Rectal smooth muscle tissue (tissue), 1 donor: Measurements from ENCODE around the gene TWSG1.
A peak's percentile ranks its signal among the peaks of the same experiment; 100 is the strongest.
"Not testable (repeated sequence)": the region's sequence is repeated elsewhere in the genome, so short reads cannot be mapped to it uniquely, and the experiment has no call there.

Source experiments
- H3K27ac ChIP-seq: one replicate; pipeline ENCODE4 v1.7.0; 2013; ENCODE audit warnings: low read depth, low read length, inconsistent platforms
- H3K27me3 ChIP-seq: one replicate; pipeline ENCODE4 v1.7.0; 2013; ENCODE audit warnings: low read length; ENCODE audit not compliant: control insufficient read depth, insufficient read depth
- H3K36me3 ChIP-seq: one replicate; pipeline ENCODE4 v1.7.0; 2013; ENCODE audit warnings: low read length; ENCODE audit not compliant: control insufficient read depth, insufficient read depth
- H3K4me1 ChIP-seq: one replicate; pipeline ENCODE4 v1.7.0; 2013; ENCODE audit warnings: low read length; ENCODE audit not compliant: control insufficient read depth, insufficient read depth
- H3K4me3 ChIP-seq: one replicate; pipeline ENCODE4 v1.7.0; 2013; ENCODE audit warnings: low read length
- H3K9ac ChIP-seq: one replicate; pipeline ENCODE4 v1.7.0; 2013; ENCODE audit warnings: low read length

The TWSG1 gene

DNA sequence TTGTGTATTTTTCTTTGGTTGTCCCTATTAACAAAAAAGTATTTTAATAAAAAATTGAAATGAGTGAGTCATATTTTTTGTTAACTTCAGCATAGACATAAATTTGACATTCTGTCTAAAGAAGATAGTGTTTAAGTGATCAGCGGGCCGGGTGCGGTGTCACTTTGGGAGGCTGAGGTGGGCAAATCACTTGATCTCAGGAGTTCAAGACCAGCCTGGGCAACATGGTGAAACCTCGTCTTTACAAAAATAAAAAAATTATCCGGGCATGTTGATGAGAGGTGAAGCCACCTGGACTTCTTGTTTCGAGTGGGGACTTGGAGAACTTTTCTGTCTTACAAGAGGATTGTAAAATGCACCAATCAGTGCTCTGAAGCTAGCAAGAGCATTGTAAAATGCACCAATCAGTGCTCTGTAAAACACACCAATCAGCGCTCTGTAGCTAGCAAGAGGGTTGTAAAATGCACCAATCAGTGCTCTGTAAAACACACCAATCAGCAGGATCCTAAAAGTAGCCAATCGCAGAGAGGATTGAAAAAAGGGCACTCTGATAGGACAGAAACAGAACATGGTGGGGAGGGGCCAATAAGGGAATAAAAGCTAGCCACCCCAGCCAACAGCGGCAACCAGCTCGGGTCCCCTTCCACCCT is 67.9 kb downstream of the TWSG1 start:
- not testable (repeated sequence) for H3K27ac ChIP-seq, H3K4me1 ChIP-seq, H3K4me3 ChIP-seq, H3K36me3 ChIP-seq, H3K27me3 ChIP-seq, H3K9ac ChIP-seq

DNA sequence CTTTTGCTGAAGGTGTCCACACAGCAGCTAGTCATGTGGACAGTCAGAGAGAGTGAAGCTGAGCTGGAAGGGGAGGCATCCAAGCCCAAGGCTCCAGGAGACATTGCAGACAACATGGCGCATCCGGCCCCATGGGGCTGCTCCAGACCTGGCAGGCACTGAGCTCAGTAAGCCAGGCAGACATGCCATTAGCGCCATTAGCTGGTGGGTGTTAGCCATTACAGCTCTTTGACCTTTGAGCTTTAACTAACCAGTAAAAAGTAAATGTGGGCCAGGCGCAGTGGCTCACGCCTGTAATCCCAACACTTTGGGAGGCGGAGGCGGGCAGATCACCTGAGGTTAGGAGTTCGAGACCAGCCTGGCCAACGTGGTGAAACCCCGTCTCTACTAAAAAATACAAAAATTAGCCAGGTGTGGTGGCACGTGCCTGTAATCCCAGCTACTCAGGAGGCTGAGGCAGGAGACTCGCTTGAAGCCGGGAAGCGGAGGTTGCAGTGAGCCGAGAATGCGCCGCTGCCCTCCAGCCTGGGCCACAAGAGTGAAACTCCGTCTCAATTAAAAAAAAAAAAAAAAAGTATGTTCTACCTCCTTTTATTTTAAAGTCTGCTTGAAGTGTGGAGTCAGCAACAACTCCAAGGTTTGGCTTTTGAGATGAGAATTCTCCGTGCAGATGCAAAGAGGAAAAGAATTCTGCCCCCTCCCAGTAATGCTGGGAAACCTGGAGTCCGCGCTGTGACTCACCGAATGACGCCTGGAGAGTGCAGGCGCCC is 69.4 kb downstream of the TWSG1 start:
- Histone ChIP-seq H3K36me3 (peaks cover 2% of the 10 kb centered on the region), H3K27ac (no peak overlapping the region), H3K4me1 (no peaks in the 10 kb centered on the region), H3K27me3 (no peaks in the 10 kb centered on the region), H3K9ac (no peak overlapping the region), H3K4me3 (no peak overlapping the region)

DNA sequence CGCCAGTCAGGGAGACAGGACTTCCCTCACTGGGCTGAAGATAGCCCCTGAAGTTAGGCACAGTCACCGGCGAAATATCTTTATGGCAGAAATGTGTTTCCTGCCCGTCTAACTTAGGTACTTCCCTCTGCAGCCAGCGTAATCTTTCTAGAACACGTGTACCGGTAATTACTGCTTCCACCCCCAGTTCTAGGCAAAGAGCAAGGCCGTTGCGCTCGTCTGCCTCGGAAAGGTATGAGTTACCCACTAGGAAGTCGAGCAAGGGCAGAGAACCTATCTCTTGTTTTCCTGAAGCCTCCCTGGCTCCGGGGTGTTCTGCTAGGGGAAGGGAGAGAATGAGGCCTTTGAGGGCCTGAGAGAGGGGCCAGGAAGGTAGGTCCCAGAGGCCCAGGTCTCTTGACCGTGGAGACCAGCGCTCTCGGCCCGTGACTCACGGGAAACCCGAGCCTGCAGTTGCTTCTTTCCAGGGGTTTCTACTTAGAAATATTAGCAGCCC is 70.0 kb downstream of the TWSG1 start:
- Histone ChIP-seq H3K9ac (no peak overlapping the region), H3K4me1 (no peaks in the 10 kb centered on the region), H3K27ac (no peak overlapping the region), H3K36me3 (peaks cover under 1% of the 10 kb centered on the region), H3K27me3 (no peaks in the 10 kb centered on the region), H3K4me3 (no peak overlapping the region)

DNA sequence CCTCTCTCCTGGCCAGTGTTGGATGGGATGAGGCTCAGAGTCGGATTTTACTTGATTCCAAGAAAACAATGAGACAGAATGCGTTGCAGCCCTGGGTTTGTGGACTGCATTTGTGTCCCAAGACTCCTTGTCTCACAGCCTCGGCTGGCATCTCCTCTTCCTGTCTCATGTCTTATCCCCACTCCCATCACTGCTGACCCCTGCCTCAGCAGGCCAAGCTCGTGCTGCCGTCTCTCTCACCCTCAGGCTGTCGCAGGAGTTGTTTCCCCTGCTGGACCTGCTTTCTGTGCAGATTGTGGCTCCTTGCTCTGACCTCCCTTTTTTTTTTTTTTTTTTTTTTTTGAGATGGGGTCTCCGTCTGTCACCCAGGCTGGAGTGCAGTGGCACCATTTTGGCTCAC is 70.6 kb downstream of the TWSG1 start:
- H3K4me3 ChIP-seq = no peak overlapping the region
- H3K27ac ChIP-seq = no peak overlapping the region
- H3K36me3 ChIP-seq = no peaks in the 10 kb centered on the region

DNA sequence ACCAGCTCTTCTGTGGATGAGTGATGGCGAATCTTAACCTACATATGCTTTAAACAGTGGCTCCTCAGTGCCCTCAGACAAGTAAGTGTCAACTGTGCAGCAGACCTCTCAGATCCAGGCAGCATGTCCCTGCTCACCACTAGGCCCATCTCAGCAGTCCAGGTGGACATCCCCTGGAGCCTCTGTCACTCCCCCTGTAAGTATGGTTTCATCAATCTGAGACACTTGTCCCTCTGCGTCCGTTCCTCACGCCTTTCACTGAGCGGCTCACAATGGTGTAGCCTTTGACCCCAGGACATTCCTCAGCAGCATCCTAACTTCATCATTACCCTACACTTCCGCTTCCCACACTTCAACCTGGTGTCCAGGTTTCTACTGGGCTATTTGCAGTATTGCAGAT is 71.4 kb downstream of the TWSG1 start:
- no peaks in the 10 kb centered on the region for H3K36me3 ChIP-seq
- no peaks in the 10 kb centered on the region for H3K4me1 ChIP-seq
- H3K27me3 ChIP-seq = no peaks in the 10 kb centered on the region
- H3K27ac ChIP-seq = no peak overlapping the region
- no peak overlapping the region for H3K9ac ChIP-seq
- no peak overlapping the region for H3K4me3 ChIP-seq

More for the DNA sequence above, 70.6 kb downstream of the TWSG1 start:
- no peaks in the 10 kb centered on the region for H3K4me1 ChIP-seq
- H3K27me3 ChIP-seq = no peaks in the 10 kb centered on the region
- no peak overlapping the region for H3K9ac ChIP-seq

DNA sequence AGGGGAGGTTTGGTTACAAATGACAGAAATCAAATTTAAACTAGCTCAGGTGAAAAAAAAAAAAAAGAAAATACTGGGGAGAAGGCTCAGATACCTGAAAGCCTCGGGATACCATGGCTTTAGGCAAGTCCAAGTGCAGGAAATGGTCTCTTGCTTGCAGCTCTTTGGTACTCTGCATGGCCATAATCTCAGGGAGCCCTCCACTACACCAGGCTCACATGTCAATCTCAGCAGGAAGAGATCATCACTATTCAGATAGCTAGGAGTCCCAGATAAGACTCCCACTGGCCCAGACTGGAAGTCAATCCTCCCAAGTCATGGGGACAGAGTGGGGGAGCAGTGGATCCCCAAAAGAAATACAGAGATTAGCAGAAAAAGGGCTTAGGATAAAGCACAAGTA is 75.9 kb downstream of the TWSG1 start:
- Histone ChIP-seq H3K27ac (no peak overlapping the region), H3K4me3 (no peak overlapping the region), H3K4me1 (no peaks in the 10 kb centered on the region), H3K36me3 (no peaks in the 10 kb centered on the region), H3K9ac (no peak overlapping the region), H3K27me3 (no peaks in the 10 kb centered on the region)

DNA sequence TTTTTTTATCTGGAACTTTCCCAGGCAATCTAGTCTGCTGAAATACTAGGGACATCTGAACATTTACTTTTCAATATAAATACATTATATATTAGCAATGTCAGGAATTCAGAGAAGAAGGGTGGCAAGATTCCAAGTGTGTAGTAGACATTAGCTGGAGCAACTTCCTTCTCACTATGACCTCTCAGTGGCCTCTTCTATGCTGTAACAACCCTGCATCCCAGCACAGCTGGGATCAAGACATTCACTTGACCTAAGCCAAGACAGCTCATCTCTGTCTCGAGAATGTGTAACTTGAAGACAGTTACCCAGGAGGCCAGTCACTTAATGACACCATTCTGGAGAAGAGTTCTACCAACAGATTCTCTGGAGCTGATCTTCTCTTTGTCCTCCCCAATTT is 79.0 kb downstream of the TWSG1 start:
- H3K36me3 ChIP-seq = no peaks in the 10 kb centered on the region
- no peaks in the 10 kb centered on the region for H3K27me3 ChIP-seq
- H3K27ac ChIP-seq = no peak overlapping the region
- H3K4me1 ChIP-seq = peaks cover 5% of the 10 kb centered on the region
- no peak overlapping the region for H3K9ac ChIP-seq
- no peak overlapping the region for H3K4me3 ChIP-seq

DNA sequence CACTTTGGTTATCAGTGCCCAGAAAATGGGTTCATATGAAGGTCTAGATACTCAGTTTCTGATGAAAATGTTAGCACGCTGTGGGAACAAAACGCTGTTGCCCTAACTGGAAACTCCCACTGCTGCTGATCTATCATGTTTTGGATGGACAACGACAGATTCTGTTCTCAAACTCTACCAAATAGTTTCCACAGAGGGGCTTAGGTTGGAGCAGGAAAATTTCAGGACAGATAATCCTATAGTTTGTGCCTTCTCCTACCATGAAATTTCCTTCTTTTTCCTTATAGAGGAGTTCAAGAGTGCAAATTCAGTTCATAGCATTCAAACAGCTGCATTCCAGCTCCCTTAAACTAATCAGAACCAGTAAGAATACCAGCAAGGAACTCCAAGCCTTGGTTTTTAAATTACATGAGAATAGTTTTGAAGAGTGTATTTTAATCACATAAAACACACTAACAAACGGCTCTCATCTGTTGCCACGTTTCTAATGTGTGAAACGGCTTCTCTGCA is 82.0 kb downstream of the TWSG1 start:
- Histone ChIP-seq H3K4me3 (peak overlapping the region; percentile 22), H3K27ac (no peak overlapping the region), H3K36me3 (no peaks in the 10 kb centered on the region), H3K27me3 (no peaks in the 10 kb centered on the region), H3K9ac (no peak overlapping the region), H3K4me1 (peaks cover 5% of the 10 kb centered on the region)

DNA sequence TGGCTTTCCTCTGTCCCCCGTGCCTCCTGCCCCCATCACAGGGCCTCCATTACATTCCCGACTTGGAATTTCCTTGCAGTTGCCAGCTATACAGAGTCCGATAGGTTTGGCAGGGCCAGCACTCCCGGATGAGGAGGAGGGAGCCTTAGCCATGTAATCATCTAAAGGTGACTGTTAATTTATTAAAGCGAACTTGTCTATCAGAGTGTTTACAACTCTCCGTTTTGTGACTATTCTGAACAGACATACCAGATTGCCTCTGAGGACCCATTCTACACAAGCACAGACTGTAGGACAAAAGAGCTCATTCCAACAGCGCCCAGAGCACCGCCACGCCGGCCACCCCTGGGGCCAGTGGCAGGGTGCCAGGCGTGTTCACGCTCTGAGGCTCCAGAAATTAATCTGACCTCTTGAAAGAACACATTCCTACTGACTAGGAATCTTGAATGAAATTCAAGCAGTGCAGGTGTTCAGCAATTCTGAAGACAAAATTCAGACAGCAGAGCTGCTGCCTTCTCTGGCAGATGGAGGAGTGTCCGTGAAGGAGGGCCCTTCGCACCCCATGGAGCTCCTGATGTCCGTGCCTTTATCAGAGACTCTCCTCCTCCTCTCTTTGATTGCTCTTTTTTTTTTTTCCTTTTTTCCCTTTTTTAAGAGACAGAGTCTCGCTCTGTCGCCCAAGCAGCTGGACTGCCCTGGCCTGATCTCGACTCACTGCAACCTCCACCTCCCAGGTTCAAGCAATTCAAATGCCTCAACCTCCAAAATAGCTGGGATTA is 82.7 kb downstream of the TWSG1 start:
- Histone ChIP-seq H3K4me3 (peak overlapping the region; percentile 22), H3K27ac (no peak overlapping the region), H3K9ac (no peak overlapping the region), H3K36me3 (no peaks in the 10 kb centered on the region), H3K27me3 (no peaks in the 10 kb centered on the region), H3K4me1 (peaks cover 5% of the 10 kb centered on the region)

DNA sequence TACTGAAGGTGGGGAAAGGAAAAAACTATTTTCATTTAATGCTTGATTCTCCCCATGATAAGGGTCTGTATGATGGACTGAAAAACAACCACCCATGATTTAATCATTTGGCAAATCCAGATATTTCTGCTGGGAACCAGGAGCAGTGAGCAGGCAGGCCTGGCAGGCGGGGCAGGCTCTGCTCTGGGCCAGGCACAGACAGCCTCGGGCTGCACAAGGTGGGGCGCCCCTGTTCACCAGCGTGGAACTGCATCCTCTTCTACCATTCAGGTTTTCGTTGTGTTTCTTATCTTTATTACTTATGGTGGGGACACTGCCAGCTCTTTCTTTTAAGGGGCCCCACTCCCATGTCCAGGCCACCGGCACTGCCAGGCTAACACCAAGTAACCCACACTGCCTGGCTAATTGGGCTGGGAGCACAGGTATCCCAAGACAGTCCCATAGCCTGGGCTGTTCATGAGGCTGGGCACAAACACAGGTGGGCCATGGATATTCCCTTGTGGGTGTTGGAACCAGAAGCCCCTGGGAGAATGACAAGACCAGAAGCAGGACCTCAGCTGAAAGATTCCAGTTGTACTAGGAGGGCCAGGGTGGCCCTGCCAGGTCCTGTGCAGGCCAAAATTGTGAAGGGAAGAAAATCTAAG is 83.6 kb downstream of the TWSG1 start:
- no peaks in the 10 kb centered on the region for H3K36me3 ChIP-seq
- no peak overlapping the region for H3K9ac ChIP-seq
- no peak overlapping the region for H3K27ac ChIP-seq
- no peak overlapping the region for H3K4me3 ChIP-seq
- H3K4me1 ChIP-seq = peaks cover 5% of the 10 kb centered on the region
- H3K27me3 ChIP-seq = no peaks in the 10 kb centered on the region

DNA sequence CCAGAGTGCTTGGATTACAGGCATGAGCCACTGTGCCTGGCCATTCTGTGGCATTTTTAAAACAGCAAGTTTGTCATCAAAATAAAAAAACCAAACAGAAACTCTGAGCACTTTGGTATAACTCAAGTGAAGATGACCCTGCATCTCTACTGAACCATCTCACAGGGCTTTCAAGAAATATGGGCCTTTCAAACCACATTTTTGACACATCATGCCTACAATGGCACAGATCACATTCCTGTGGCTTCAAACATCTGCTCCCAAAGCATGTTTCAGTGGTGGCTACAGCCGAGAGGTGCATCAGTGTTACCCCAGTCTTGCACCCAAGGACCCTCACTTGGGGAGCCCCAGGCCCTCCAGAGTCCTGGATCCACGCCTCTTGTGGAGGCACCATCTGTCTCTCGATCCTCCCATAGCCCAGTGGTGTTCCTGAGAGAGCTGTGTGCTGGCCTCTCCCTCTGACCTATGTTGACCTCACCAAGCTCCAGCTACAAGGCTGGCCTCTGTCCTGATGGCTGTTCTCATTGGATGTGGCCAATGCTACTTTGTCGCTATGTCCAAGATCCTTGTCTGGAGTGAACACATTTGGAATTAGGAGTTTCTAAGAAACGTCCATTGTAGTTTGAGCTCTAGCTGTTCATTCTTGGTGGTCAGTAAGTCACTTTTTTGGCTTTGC is 85.5 kb downstream of the TWSG1 start:
- H3K27me3 ChIP-seq = no peaks in the 10 kb centered on the region
- no peak overlapping the region for H3K27ac ChIP-seq
- no peak overlapping the region for H3K9ac ChIP-seq
- no peaks in the 10 kb centered on the region for H3K36me3 ChIP-seq
- H3K4me3 ChIP-seq = no peak overlapping the region
- H3K4me1 ChIP-seq = peaks cover 5% of the 10 kb centered on the region
